ENCODE measurements around the gene IQCK.
"Not testable (repeated sequence)": the region's sequence is repeated elsewhere in the genome, so short reads cannot be mapped to it uniquely, and the experiment has no call there.

The IQCK gene

GRCh38 chr16:19757762-19758595, 39.9 kb downstream of the IQCK start:
- DNase-seq (ENCODE audit: low read depth) = no peak

DNA sequence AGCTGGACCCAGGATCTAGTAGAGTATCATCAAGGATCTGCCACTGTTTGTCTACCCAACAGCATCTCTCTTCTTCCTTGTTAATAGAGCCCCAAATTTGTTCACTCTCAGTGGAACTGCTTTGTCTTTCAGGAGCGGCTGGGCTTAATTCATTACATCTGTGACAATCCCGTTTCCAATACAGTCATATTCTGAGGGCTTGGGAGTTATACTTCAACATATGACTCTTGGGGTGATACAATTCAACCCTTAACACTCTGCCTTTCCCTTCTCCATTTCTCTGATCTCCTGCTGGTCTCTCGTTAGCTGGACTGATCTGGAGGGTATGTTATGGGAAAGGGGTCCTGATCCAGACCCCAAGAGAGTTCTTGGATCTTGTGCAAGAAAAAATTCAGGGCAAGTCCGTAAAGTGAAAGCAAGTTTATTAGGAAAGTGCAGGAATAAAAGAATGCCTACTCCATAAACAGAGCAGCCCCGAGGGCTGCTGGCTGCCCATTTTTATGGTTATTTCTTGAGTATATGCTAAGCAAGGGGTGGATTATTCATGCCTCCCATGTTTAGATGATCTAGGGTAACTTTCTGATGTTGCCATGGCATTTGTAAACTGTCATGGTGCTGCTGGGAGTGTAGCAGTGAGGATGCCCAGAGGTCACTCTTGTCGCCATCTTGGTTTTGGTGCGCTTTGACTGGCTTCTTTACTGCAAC, 42.4 kb downstream of the IQCK start:
- DNase-seq (ENCODE audit: low read depth) = no peak

GRCh38 chr16:19765860-19766553, 47.9 kb downstream of the IQCK start:
- no peak for DNase-seq (ENCODE audit: low read depth)

DNA sequence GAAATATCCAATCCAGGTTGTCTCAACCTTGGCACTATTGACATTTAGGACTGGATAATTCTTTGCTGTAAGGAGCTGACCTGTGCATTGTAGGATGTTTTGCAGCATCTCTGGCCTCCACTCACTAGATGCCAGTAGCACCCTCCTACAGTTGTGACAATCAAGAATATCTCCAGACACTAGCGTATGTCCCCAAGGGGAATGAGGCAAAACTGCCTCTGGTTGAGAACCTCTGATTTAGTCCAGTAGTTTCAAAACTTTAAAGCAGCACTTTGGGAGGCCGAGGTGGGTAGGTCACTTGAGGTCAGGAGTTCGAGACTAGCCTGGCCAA, 48.4 kb downstream of the IQCK start:
- no peak for DNase-seq (ENCODE audit: low read depth)

GRCh38 chr16:19766988-19767387, 48.9 kb downstream of the IQCK start:
- DNase-seq (ENCODE audit: low read depth) = no peak

GRCh38 chr16:19767497-19767896, 49.4 kb downstream of the IQCK start:
- no peak for DNase-seq (ENCODE audit: low read depth)

- DNase-seq (ENCODE audit: low read depth) = no peak
Observed at GRCh38 chr16:19769239-19769638, 51.2 kb downstream of the IQCK start.

- DNase-seq (ENCODE audit: low read depth) = no peak
Observed at GRCh38 chr16:19771040-19771439, 53.0 kb downstream of the IQCK start.

DNA sequence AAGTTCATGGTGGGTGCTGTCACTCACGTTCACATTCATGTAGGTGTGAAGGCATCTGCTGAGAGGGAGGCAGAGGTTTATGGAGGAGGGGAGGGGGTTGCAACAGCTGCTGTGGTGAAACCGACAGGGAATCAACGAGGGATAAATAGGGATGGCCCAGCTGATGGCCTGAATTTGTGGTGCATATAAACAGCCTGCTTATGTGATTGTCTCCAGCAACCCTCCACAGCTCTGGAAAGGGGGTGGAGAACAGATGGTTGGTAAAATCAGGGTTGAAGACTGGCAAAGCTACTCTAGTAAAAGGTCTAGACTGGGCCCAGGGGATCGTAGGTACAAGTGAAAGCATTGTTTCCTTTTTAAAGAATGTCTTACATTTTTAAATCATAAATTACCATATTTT, 53.7 kb downstream of the IQCK start:
- no peak for DNase-seq (ENCODE audit: low read depth)

GRCh38 chr16:19774024-19774423, 56.0 kb downstream of the IQCK start:
- DNase-seq (ENCODE audit: low read depth) = no peak

GRCh38 chr16:19776147-19776546, 58.1 kb downstream of the IQCK start:
- DNase-seq (ENCODE audit: low read depth) = no peak

GRCh38 chr16:19776565-19776964, 58.5 kb downstream of the IQCK start:
- DNase-seq (ENCODE audit: low read depth) = no peak

DNA sequence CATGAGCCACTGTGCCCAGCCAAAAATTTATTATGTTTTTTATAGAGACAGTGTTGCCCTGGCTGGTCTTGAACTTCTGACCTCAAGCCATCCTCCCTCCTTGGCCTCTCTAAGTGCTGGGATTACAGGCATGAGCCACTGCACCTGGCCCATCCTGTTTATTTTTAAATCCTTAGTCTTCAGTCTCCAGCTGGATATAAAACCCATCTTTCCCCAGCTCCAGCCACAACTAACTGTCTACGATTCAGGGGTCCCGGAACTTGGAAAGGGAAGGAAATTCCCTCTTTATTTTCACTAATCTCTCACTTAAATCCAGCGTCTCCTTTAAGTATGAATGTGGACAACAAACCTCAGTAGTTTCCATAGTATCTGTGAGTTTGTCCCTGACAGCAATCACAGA, 62.2 kb downstream of the IQCK start:
- DNase-seq (ENCODE audit: low read depth) = no peak

GRCh38 chr16:19781226-19781625, 63.2 kb downstream of the IQCK start:
- DNase-seq (ENCODE audit: low read depth) = no peak

- no peak for DNase-seq (ENCODE audit: low read depth)
Observed at GRCh38 chr16:19783363-19784182, 65.5 kb downstream of the IQCK start.

- DNase-seq (ENCODE audit: low read depth) = no peak
Observed at GRCh38 chr16:19784183-19784736, 66.2 kb downstream of the IQCK start.

GRCh38 chr16:19785081-19785480, 67.0 kb downstream of the IQCK start:
- no peak for DNase-seq (ENCODE audit: low read depth)

DNA sequence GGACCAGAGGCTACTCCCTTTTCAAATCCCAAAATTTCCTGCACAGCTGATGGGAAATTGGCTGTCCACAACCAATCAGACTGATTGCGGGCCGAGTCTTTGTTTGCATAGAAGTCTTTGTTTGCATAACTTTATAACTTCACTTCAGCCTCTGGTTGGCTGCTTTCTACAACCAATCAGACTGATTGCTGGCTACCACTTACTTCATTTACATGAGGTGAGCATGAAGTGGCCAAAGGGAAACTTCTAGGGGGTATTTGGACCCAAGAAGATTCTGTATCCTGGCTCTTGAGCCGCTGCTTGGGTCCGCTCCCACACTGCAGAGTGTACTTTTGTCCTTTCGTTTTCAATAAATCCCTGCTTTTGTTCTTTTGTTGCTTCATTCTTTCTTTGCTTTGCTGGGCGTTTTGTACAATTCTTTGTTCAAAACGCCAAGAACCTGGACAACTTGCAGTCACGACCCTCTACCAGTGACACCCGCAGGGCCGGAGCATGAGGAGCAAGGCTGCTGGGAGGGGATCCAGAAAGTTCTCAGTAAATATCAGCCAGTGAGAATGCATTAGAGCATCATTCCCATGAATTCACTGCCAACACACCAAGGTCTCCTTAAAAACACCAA, 67.5 kb downstream of the IQCK start:
- DNase-seq (ENCODE audit: low read depth) = no peak

GRCh38 chr16:19801369-19801768, 83.3 kb downstream of the IQCK start:
- not testable (repeated sequence) for DNase-seq (ENCODE audit: low read depth)

- not testable (repeated sequence) for DNase-seq (ENCODE audit: low read depth)
Observed at GRCh38 chr16:19801824-19802223, 83.8 kb downstream of the IQCK start.

DNA sequence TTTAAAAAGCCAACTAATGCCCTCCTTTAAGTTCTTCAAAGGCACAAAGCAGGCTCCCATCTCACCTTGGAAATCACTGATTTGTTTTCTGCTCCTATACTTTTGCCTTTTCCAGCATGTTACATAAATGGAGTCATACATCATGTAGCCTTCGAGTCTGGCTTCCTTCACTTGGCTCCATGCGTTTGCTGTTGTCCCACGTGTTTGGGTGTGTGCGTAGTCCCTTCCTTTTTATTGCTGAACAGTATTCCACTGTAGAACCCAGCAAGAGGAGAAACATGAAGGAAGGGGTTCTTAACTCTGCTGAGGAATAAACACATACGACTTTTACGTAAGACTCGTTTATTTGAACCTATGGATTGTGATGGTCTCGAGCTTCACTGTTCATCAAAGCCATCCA, 84.5 kb downstream of the IQCK start:
- no peak for DNase-seq (ENCODE audit: low read depth)
